GM11168 (cell line): ENCODE results near the gene ST7L.
"Not testable (repeated sequence)": the region's sequence is repeated elsewhere in the genome, so short reads cannot be mapped to it uniquely, and the experiment has no call there.

Experiments
- in situ Hi-C: fragments of 300-500 bp; cut with MboI; formaldehyde crosslinking; loops from one replicate; pipeline ENCODE4 v1.12.0; 2022; ENCODE audit warnings: low sequenced_read_pairs; ENCODE audit not compliant: unreplicated experiment

ST7L gene

GRCh38 chr1:112618721-112619517 lies at the start of gene ST7L:
Gene ST7L, minus strand, starts transcription at chr1:112619141. Its CDS starts 28 bp downstream, at chr1:112619113.
- in situ Hi-C loops = loop anchor here (10.0 kb wide), 2 partner anchors 176 to 224 kb away; partner anchors contain the start of gene CTTNBP2NL

- in situ Hi-C loops = no loop called here
Observed at GRCh38 chr1:112666946-112667345, 48.0 kb upstream of the ST7L start.

GRCh38 chr1:112665857-112666256 lies 46.9 kb upstream of the ST7L start:
- in situ Hi-C loops = no loop called here

GRCh38 chr1:112651205-112651604 lies 32.3 kb upstream of the ST7L start:
- in situ Hi-C loops = no loop called here

GRCh38 chr1:112646225-112646624 lies 27.3 kb upstream of the ST7L start:
- in situ Hi-C loops = no loop called here

- in situ Hi-C loops = no loop called here
Observed at GRCh38 chr1:112643080-112643479, 24.1 kb upstream of the ST7L start.

GRCh38 chr1:112640437-112640836 lies 21.5 kb upstream of the ST7L start:
- in situ Hi-C loops = not testable (repeated sequence)

GRCh38 chr1:112638110-112638428 lies 19.1 kb upstream of the ST7L start:
- in situ Hi-C loops = no loop called here

- in situ Hi-C loops = no loop called here
Observed at GRCh38 chr1:112637254-112638109, 18.5 kb upstream of the ST7L start.

- in situ Hi-C loops = no loop called here
Observed at GRCh38 chr1:112636597-112637253, 17.8 kb upstream of the ST7L start.

GRCh38 chr1:112636056-112636455 lies 17.1 kb upstream of the ST7L start:
- in situ Hi-C loops = no loop called here

GRCh38 chr1:112634367-112634766 lies 15.4 kb upstream of the ST7L start:
- in situ Hi-C loops = no loop called here

- in situ Hi-C loops = no loop called here
Observed at GRCh38 chr1:112633628-112634027, 14.7 kb upstream of the ST7L start.

GRCh38 chr1:112629256-112629655 lies 10.3 kb upstream of the ST7L start:
- in situ Hi-C loops = no loop called here

GRCh38 chr1:112628516-112628915 lies 9.6 kb upstream of the ST7L start:
- in situ Hi-C loops = no loop called here

GRCh38 chr1:112626887-112627286 lies 7.9 kb upstream of the ST7L start:
- in situ Hi-C loops = no loop called here

- in situ Hi-C loops = no loop called here
Observed at GRCh38 chr1:112626193-112626592, 7.3 kb upstream of the ST7L start.

GRCh38 chr1:112625696-112626095 lies 6.8 kb upstream of the ST7L start:
- in situ Hi-C loops = no loop called here

- in situ Hi-C loops = not testable (repeated sequence)
Observed at GRCh38 chr1:112624493-112624892, 5.6 kb upstream of the ST7L start.

- in situ Hi-C loops = no loop called here
Observed at GRCh38 chr1:112620377-112620695, 1.4 kb upstream of the ST7L start.
